DLD1 (cell line): ENCODE measurements around the gene GPR143.

Experiments
- in situ Hi-C: cut with HindIII; loops from 2 replicates; pipeline ENCODE4 v1.10.0; 2017; ENCODE audit warnings: low sequenced_read_pairs

The GPR143 gene

GRCh38 chrX:9710332-9710731 lies 55.3 kb downstream of the GPR143 start:
- in situ Hi-C loops: no loop called here

GRCh38 chrX:9708923-9709553 lies 56.6 kb downstream of the GPR143 start:
- in situ Hi-C loops: no loop called here

- in situ Hi-C loops: no loop called here
Measured at GRCh38 chrX:9708086-9708485, 57.6 kb downstream of the GPR143 start.

- in situ Hi-C loops: no loop called here
Measured at GRCh38 chrX:9707306-9708033, 58.2 kb downstream of the GPR143 start.

- in situ Hi-C loops: no loop called here
Measured at GRCh38 chrX:9706421-9706820, 59.2 kb downstream of the GPR143 start.

- in situ Hi-C loops: no loop called here
Measured at GRCh38 chrX:9704876-9705465, 60.7 kb downstream of the GPR143 start.

- in situ Hi-C loops: no loop called here
Measured at GRCh38 chrX:9703406-9703805, 62.2 kb downstream of the GPR143 start.

- in situ Hi-C loops: no loop called here
Measured at GRCh38 chrX:9701790-9702189, 63.9 kb downstream of the GPR143 start.

- in situ Hi-C loops: no loop called here
Measured at GRCh38 chrX:9700555-9700954, 65.1 kb downstream of the GPR143 start.

- in situ Hi-C loops: no loop called here
Measured at GRCh38 chrX:9698576-9698975, 67.1 kb downstream of the GPR143 start.

GRCh38 chrX:9693307-9694001 lies 72.2 kb downstream of the GPR143 start:
- in situ Hi-C loops: no loop called here

GRCh38 chrX:9690046-9690445 lies 75.6 kb downstream of the GPR143 start:
- in situ Hi-C loops: no loop called here

GRCh38 chrX:9688833-9689232 lies 76.8 kb downstream of the GPR143 start:
- in situ Hi-C loops: no loop called here

- in situ Hi-C loops: no loop called here
Measured at GRCh38 chrX:9687899-9688298, 77.7 kb downstream of the GPR143 start.

GRCh38 chrX:9683350-9683749 lies 82.3 kb downstream of the GPR143 start:
- in situ Hi-C loops: no loop called here

- in situ Hi-C loops: no loop called here
Measured at GRCh38 chrX:9682861-9683260, 82.8 kb downstream of the GPR143 start.

- in situ Hi-C loops: no loop called here
Measured at GRCh38 chrX:9682456-9682855, 83.2 kb downstream of the GPR143 start.

- in situ Hi-C loops: no loop called here
Measured at GRCh38 chrX:9681422-9681821, 84.2 kb downstream of the GPR143 start.

GRCh38 chrX:9681011-9681410 lies 84.6 kb downstream of the GPR143 start:
- in situ Hi-C loops: no loop called here

GRCh38 chrX:9678215-9678965 lies 87.3 kb downstream of the GPR143 start:
- in situ Hi-C loops: no loop called here
